SK-N-MC (cell line): ENCODE measurements around the gene ZNF628.
"Not testable (repeated sequence)": the region's sequence is repeated elsewhere in the genome, so short reads cannot be mapped to it uniquely, and the experiment has no call there.

Source experiments
- DNase-seq: peaks from one replicate; pipeline ENCODE4 v3.0.0-alpha.2; 2011; ENCODE audit warnings: low read depth, low spot score
- H3K27ac ChIP-seq: fragments of 200-600 bp; sonication (generic); 2 replicates; pipeline ENCODE4 v1.5.1; 2016; ENCODE audit warnings: mixed run types
- H3K36me3 ChIP-seq: fragments of 200-600 bp; sonication (generic); 2 replicates; pipeline ENCODE4 v1.6.1; 2017; ENCODE audit warnings: antibody characterized with exemption, low read length, mixed read lengths; ENCODE audit not compliant: insufficient read depth
- H3K4me3 ChIP-seq: fragments of 200-600 bp; sonication (generic); 2 replicates; pipeline ENCODE4 v1.5.1; 2016
- H3K9ac ChIP-seq: fragments of 200-600 bp; sonication (generic); 2 replicates; pipeline ENCODE4 v1.8.0; 2017; ENCODE audit warnings: mixed run types, mixed read lengths; ENCODE audit not compliant: insufficient read length
- H3K9me3 ChIP-seq: fragments of 200-600 bp; sonication (generic); 2 replicates; pipeline ENCODE4 v1.6.1; 2017; ENCODE audit warnings: low read depth, mild to moderate bottlenecking, antibody characterized with exemption, low read length, moderate library complexity, mixed read lengths
- EZH2 ChIP-seq: fragments of 200-600 bp; sonication (generic); IDR thresholded peaks from one replicate; pipeline ENCODE4 v1.6.1; 2017; ENCODE audit warnings: antibody characterized with exemption
- FOXP2 ChIP-seq: optimal IDR thresholded peaks from 2 replicates; pipeline ENCODE3; 2011; ENCODE audit warnings: mild to moderate bottlenecking, moderate library complexity; ENCODE audit not compliant: insufficient read depth; ENCODE audit errors: extremely low read length, control extremely low read depth
- POLR2AphosphoS5 ChIP-seq: IDR thresholded peaks from 2 replicates; pipeline ENCODE4 v1.6.1; 2012; ENCODE audit warnings: mild to moderate bottlenecking, low read depth, low read length, borderline replicate concordance

The ZNF628 gene

DNA sequence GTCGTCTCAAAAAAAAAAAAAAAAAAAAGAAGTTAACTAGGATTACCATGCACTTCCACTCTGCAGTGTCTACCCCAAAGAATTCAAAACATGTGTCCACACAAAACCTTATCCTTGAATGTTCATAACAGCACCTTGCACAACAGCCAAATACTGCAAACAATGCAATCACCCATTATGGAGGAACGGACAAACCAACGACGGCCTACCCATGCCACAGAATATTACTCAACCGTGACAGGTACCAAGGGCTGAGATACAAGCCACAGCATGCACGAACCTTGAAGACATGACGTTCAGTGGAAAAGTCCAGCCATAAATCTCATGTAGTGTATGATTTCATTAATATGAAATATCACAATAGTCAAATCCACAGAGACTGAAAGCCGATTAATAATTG, 30.4 kb upstream of the ZNF628 start:
- Histone ChIP-seq H3K9ac (no peak overlapping the region), H3K9me3 (no peaks in the 10 kb centered on the region), H3K27ac (no peak overlapping the region), H3K4me3 (no peak overlapping the region), H3K36me3 (no peaks in the 10 kb centered on the region)
- no peak for DNase-seq
- TF ChIP-seq FOXP2 (no peak), EZH2 (no peak), POLR2AphosphoS5 (no peak)

DNA sequence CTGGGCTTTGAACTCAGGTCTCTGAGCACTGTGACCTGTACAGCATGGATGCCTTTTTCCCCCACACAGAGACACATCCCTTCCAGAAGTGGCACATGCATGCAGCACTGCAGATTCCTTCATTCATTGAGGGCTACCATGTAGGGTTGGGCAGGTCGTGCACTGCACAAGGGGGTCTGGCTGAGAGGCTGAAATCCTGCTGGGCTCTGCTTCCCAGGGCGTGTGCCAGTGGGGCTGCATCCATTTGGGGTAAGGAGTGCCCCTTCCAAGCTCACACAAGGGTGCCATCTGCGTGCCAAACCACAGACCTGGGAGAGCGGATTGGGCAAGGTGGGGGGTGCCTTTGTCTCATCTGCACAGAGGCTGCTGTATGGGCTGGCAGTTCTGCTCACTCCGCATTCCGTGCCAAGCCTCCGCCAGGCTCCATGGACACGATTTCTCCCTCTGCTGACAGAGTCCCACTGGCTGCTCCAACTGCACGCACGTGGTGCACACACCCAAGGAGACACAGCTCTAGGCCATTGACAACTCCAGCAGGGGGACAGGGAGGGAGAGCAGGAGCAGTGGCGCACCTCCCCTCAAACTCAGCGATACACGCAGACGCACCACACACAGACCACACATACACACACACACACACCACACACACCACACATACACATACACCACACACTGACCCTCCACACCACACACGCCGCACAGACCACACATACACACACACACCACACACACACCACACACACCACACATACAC, 28.8 kb upstream of the ZNF628 start:
- no peaks in the 10 kb centered on the region for H3K36me3 ChIP-seq
- no peak overlapping the region for H3K27ac ChIP-seq
- peak; percentile 16 for DNase-seq
- H3K9me3 ChIP-seq = no peaks in the 10 kb centered on the region
- no peak overlapping the region for H3K9ac ChIP-seq
- TF ChIP-seq FOXP2 = no peak
- TF ChIP-seq EZH2 = no peak
- TF ChIP-seq POLR2AphosphoS5 = no peak
- H3K4me3 ChIP-seq = no peak overlapping the region

DNA sequence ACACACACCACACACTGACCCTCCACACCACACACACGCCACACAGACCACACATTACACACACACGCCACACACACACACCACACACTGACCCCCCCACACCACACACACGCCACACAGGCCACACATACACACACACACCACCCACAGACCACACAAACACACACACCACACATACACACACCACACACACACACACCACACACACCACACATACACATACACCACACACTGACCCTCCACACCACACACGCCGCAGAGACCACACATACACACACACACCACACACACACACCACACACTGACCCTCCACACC, 28.3 kb upstream of the ZNF628 start:
- not testable (repeated sequence) for H3K9me3 ChIP-seq, H3K27ac ChIP-seq, H3K4me3 ChIP-seq, DNase-seq, H3K9ac ChIP-seq, H3K36me3 ChIP-seq

DNA sequence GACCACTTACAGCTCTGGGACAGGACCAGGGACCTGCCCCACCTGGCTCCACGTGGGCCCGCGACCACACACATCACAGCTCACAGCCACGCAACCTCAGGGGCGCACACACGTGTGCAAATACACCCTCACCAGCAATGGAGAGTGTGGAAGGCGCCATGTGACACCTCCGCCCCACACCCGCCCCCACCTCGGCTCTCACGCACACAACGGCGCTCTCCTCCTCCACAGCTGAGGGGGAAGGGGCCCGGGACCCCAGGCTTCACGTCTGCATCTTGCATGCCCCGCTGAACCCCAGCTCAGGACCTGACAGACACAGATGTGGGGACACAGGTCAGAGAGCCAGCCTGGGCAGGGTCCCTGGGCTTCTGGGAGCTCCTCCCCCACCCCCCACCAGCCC, 26.9 kb upstream of the ZNF628 start:
- Histone ChIP-seq H3K9ac (no peak overlapping the region), H3K4me3 (no peak overlapping the region), H3K9me3 (no peaks in the 10 kb centered on the region), H3K27ac (no peak overlapping the region), H3K36me3 (no peaks in the 10 kb centered on the region)
- TF ChIP-seq POLR2AphosphoS5 (no peak), FOXP2 (no peak), EZH2 (no peak)
- DNase-seq = no peak

DNA sequence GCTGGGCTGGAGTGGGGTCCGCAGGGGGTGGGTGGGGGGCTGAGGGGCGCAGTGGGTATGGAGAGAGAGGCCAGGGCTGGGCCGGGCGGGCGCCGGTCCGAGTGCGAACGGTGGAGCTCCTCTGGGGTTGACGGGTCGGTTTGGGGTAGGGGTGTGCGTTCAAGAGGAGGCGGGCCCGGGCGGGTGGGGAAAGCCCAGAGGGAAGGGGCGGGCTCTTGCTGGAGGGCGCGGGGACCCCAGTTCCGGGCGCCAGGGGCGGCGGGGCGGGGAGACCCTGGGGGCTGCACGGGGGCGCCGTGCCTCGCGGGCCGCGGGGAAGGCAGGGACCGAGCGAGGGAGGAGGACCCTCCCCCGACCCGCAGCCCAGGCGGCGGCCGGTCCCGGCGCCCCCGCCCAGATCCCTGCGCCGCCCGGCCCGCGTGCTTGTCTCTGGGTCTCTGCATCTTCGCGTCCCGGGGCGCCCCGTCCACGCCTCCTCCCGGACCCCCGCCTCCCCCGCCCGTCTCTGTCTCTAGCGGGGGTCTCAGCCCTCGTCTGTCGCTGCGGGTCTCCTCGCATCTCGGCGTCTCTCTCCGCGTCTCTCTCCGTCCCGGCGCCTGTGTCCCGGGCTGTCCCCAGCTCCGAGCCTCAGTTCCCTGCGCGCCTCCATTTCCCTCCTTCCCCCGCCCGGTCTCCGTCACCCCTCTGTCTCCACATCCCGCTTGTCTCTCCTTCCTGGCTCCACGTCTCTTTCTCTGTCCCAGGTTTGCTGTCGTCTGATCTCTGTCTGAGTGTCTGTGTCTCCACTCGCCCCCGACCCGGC, 25.1 kb upstream of the ZNF628 start:
- Histone ChIP-seq H3K9me3 (no peaks in the 10 kb centered on the region), H3K36me3 (no peaks in the 10 kb centered on the region), H3K4me3 (peak overlapping the region; percentile 78), H3K9ac (peak overlapping the region; percentile 41), H3K27ac (no peak overlapping the region)
- no peak for DNase-seq
- TF ChIP-seq FOXP2 (no peak), EZH2 (no peak), POLR2AphosphoS5 (no peak)

DNA sequence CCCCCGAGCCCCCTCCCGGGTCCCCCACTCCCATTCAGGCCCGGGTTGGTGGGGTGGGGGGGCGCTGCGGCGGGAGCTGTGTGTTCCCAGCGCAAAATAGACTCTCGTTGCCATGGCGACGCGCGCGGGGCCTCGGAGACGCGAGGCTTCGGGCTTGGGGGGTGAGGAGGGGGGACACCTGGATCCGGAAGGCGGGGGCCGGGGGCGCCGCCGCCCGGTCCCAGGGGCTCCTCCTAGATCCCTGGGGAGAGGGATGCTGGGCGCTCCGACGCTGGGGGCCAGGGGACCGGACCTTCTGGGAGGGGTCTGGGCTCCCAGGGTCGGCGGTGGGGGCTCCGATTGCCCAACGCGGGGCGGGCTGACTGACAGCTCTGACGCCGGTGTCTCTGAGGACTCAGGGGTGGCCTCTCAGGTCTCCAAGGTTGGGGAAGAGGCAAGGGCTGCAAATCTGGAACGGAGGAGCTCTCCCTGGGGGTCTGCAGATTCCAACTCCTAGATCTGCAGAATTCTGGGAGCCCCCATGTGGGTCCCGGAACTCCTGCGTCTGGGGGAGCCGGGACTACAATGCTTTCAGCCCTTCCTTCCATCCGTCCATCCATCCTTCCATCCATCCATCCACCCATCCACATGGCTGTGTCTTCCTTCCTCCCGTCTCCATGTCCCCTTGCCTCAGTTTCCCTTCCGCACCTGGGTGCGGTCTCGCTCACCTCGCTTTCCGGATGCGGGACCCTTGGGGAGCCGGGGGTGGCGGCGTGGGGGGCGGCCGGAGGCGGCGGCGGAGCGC, 24.3 kb upstream of the ZNF628 start:
- no peaks in the 10 kb centered on the region for H3K36me3 ChIP-seq
- no peak overlapping the region for H3K27ac ChIP-seq
- no peak for DNase-seq
- H3K9me3 ChIP-seq = no peaks in the 10 kb centered on the region
- H3K9ac ChIP-seq = peak overlapping the region; percentile 41
- H3K4me3 ChIP-seq = peak overlapping the region; percentile 78
- no peak for TF ChIP-seq EZH2
- TF ChIP-seq FOXP2 = no peak
- no peak for TF ChIP-seq POLR2AphosphoS5

DNA sequence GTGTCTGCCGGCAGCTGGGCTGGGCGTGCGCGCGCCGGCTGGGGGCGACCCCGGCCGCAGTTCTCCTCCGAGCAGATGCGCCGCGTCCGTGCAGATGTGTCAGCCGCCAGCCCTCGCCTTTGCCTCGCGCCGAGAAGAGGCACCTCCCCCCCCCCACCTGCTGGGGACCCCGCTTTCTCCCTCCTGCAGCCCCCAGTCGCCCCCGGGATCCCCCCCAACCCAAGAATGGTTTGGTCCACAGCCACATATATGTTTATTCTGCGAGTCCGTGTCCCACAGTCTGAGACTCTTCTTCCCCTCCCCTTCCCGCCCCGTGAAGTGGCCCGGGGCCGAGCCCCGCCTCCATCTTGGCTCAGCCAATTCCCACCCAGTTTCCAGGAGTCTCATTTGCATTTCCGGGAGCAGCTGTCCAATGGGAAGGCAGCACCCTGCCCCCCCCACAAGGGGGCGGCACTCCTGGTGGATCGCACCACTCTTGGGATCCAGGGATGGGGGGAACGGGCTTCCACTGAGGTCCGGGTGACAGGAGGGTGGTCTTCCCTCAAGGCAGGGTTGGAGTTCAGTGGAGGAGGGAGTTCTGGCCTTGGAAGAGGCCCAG, 23.6 kb upstream of the ZNF628 start:
- H3K9ac ChIP-seq = no peak overlapping the region
- no peak overlapping the region for H3K27ac ChIP-seq
- peak; percentile 91 for DNase-seq
- no peak for TF ChIP-seq EZH2
- peak; percentile 49 for TF ChIP-seq FOXP2
- TF ChIP-seq POLR2AphosphoS5 = peak; percentile 63
- H3K4me3 ChIP-seq = peak overlapping the region; percentile 78
- no peaks in the 10 kb centered on the region for H3K9me3 ChIP-seq
- no peaks in the 10 kb centered on the region for H3K36me3 ChIP-seq

DNA sequence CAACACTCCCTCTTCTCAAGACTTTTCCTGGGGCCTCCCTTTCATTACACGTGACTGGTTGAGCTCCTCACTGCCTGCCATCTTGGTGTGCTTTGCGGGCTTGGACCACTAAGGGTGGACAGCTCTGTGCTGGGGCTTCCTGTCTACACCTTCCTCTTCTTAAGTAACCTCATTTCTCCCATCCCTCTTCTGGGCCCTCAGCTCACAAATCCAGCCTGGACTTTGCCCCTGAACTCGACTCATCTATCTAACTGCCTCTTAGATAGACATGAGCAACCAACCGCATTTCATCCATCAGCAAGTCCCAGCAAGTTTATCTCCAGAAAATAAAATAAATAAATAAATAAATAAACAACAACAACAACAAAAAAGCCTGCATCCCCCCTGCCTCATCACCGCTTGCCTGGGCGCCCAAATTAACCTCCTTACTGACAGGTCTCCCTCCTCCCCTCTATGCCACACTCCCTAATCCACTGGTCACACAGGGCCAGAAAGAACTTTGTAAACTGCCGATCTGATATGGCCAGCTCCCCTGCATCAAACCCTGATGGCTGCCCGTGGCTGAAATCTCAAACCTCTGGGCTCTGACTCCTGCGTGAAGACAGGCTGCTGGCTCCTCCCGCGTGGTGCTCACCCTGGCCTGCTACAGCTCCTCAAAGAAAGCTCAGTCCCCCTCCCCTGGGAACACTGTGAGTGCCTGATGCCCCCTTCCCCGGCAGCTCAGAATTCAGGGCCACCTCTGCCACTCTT, 22.7 kb upstream of the ZNF628 start:
- no peaks in the 10 kb centered on the region for H3K36me3 ChIP-seq
- no peak overlapping the region for H3K9ac ChIP-seq
- no peak for DNase-seq
- H3K27ac ChIP-seq = no peak overlapping the region
- TF ChIP-seq POLR2AphosphoS5 = no peak
- TF ChIP-seq FOXP2 = no peak
- TF ChIP-seq EZH2 = no peak
- no peak overlapping the region for H3K4me3 ChIP-seq
- H3K9me3 ChIP-seq = no peaks in the 10 kb centered on the region

DNA sequence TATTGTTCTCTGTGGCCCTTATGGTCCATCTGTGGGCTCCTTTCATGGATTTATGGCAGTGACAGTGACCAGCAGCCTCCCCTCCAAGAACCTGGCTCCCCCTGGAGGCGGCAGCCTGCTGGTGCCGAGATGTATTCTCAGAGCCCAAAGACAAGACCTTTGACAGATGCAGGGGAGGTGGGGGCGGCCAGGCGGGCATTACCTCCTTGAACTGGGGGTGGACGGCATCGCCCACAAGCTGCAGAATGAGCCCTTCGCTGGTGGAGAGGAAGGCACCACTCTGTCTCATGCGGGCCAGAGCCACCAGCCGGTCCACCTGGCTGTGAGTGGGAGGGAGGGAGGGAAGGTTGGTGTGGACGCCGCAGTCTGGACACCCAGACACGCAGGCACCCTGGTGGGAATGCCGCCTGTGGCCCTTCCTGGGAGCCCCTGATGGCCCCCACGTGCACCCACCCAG, 21.6 kb upstream of the ZNF628 start:
- no peaks in the 10 kb centered on the region for H3K9me3 ChIP-seq
- TF ChIP-seq FOXP2 = no peak
- no peak for TF ChIP-seq POLR2AphosphoS5
- no peak overlapping the region for H3K4me3 ChIP-seq
- DNase-seq = no peak
- no peak overlapping the region for H3K27ac ChIP-seq
- H3K9ac ChIP-seq = no peak overlapping the region
- no peaks in the 10 kb centered on the region for H3K36me3 ChIP-seq
